K562 (cell line): ENCODE results near the gene RBM20. TPM values are rescaled to one million over a fixed set of nuclear protein-coding genes. Genes with fewer than 3 reads are reported as not detected.
A peak's percentile ranks its signal among the peaks of the same experiment; 100 is the strongest.

Experiments used
- ATF7 ChIP-seq: fragments of 450-650 bp; IDR thresholded peaks from 2 replicates; pipeline ENCODE4 v1.7.1; 2014; ENCODE audit warnings: mild to moderate bottlenecking, moderate library complexity
- FOSL1 ChIP-seq: fragments of 200-800 bp; sonication (Bioruptor generic); conservative IDR thresholded peaks from 2 replicates; pipeline ENCODE4 v1.6.1; 2016; ENCODE audit warnings: missing genetic modification characterization, missing compliant biosample characterization
- FOXJ2 ChIP-seq: fragments of 200-800 bp; sonication (Bioruptor generic); IDR thresholded peaks from 2 replicates; pipeline ENCODE4 v1.6.1; 2016; ENCODE audit warnings: missing genetic modification characterization, missing compliant biosample characterization
- LEF1 ChIP-seq: fragments of 450-650 bp; IDR thresholded peaks from 2 replicates; pipeline ENCODE4 v1.6.1; 2016; ENCODE audit warnings: mild to moderate bottlenecking
- NCOR1 ChIP-seq: fragments of 450-650 bp; IDR thresholded peaks from 2 replicates; pipeline ENCODE4 v1.6.1; 2016; ENCODE audit warnings: mild to moderate bottlenecking, moderate library complexity
- ZEB2 ChIP-seq: fragments of 450-650 bp; IDR thresholded peaks from 2 replicates; pipeline ENCODE4 v1.6.1; 2016
- ZNF589 ChIP-seq: fragments of 200-800 bp; sonication (Bioruptor generic); IDR thresholded peaks from 2 replicates; pipeline ENCODE4 v1.6.1; 2016; ENCODE audit warnings: low read depth, missing genetic modification characterization, missing compliant biosample characterization
- ZNF695 ChIP-seq: fragments of 450-650 bp; formaldehyde crosslinking; IDR thresholded peaks from 2 replicates; pipeline ENCODE4 v1.4.0; 2020; ENCODE audit warnings: mild to moderate bottlenecking, moderate library complexity
- polyA plus RNA-seq, 8 experiments: library from polyadenylated mRNA; depleted of rRNA in 4 of 8; stranded (reverse) in 5 of 8; unstranded in 3 of 8; fragments of >200 nt; fragmentation: Nextera tagmentation in 2 of 8; fragmentation: Illumina TruSeq in 1 of 8; extraction: Ambion mirVana in 2 of 8; extraction: Trizol in 1 of 8; gene quantifications; 2 replicates each; pipeline versions ENCODE4 v1.2.1 to v1.2.3, GENCODE V29; 2011 to 2014; ENCODE audit warnings: inconsistent platforms in 1 of 8, missing spikeins in 1 of 8
- total RNA-seq, 7 experiments: library from RNA; depleted of rRNA in 6 of 7; stranded (reverse); fragments of >200 nt in 6 of 7; fragmentation: Illumina TruSeq in 2 of 7; extraction: Trizol in 2 of 7; gene quantifications; 2 replicates each; pipeline versions ENCODE4 v1.2.1 to v1.2.3, GENCODE V29; 2011 to 2021; ENCODE audit warnings: low replicate concordance in 1 of 7
- TF ChIP-seq, protein P1 (sequence below): fragments of 250-450 bp; sonication (Bioruptor Pico); IDR thresholded peaks from 2 replicates; pipeline ENCODE4 v1.8.0; 2021; ENCODE audit warnings: moderate library complexity, mild to moderate bottlenecking, inconsistent platforms
- TF ChIP-seq, protein P2 (sequence below): fragments of 450-650 bp; IDR thresholded peaks from 2 replicates; pipeline ENCODE4 v1.6.1; 2018; ENCODE audit not compliant: partially characterized antibody
- TF ChIP-seq, protein P3 (sequence below), 2 experiments: fragments of 450-650 bp; IDR thresholded peaks; 2 replicates each; pipeline ENCODE4 v1.6.1; 2018; ENCODE audit warnings: mild to moderate bottlenecking in 2 of 2, low read depth in 1 of 2; ENCODE audit not compliant: partially characterized antibody in 2 of 2
- TF ChIP-seq, protein P4 (sequence below): fragments of 250-450 bp; sonication (Bioruptor Pico); IDR thresholded peaks from 2 replicates; pipeline ENCODE4 v1.8.0; 2021; ENCODE audit warnings: mild to moderate bottlenecking, moderate library complexity

Gene RBM20
- total and polyA plus RNA-seq, 9 of the 15 experiments (the other 6 are each of a cell fraction or from before 2014, with no cell fraction given): 0.63 to 5.7 (median 3.2) TPM

DNA sequence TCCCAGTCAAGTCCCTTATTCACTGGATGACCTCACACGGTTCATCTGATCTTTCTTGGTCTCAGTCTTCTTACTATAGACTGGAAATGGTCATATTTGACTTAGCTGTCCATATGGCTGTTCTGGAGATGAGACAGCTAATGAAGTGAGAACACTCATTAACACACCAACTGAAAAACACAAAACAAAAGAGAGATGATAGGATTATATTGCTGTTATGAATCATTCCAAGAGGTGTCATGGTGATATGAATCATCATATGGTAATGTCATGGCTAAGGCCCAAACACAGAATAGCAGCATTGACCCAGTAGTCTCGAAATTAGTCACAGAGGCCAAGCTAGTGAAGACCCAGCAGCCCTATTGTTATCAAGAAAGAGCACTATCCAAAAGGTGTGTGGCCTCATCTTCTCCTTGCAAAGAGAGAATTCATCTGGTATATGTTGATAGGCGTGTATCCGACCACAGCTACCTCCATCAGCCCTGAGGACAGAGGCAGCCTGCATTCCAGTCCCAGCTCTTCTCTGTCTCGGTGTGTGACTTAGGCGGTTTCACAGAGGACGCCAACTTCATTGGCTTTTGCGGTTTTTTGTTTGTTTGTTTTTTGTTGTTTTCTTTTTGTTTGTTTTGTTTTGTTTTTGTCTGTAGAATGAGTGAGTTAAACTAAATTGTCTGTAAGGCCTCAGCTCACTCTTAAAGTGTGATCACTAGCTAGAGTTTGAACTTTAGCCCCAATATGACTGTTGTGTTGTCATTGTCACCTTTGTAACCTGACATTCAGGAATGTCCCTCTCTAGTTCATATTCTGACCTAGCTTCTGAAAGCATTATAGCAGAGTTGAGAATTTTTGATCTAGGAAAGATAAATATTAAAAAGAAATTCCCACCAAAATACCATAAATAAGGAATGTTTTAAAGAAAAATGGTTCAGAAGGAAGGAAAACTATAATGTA, 130.2 kb downstream of the RBM20 start (continued):
- TF ChIP-seq, protein P1, sequence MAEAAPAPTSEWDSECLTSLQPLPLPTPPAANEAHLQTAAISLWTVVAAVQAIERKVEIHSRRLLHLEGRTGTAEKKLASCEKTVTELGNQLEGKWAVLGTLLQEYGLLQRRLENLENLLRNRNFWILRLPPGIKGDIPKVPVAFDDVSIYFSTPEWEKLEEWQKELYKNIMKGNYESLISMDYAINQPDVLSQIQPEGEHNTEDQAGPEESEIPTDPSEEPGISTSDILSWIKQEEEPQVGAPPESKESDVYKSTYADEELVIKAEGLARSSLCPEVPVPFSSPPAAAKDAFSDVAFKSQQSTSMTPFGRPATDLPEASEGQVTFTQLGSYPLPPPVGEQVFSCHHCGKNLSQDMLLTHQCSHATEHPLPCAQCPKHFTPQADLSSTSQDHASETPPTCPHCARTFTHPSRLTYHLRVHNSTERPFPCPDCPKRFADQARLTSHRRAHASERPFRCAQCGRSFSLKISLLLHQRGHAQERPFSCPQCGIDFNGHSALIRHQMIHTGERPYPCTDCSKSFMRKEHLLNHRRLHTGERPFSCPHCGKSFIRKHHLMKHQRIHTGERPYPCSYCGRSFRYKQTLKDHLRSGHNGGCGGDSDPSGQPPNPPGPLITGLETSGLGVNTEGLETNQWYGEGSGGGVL (CRISPR knock-in tag): no peak
- TF ChIP-seq, protein P2, sequence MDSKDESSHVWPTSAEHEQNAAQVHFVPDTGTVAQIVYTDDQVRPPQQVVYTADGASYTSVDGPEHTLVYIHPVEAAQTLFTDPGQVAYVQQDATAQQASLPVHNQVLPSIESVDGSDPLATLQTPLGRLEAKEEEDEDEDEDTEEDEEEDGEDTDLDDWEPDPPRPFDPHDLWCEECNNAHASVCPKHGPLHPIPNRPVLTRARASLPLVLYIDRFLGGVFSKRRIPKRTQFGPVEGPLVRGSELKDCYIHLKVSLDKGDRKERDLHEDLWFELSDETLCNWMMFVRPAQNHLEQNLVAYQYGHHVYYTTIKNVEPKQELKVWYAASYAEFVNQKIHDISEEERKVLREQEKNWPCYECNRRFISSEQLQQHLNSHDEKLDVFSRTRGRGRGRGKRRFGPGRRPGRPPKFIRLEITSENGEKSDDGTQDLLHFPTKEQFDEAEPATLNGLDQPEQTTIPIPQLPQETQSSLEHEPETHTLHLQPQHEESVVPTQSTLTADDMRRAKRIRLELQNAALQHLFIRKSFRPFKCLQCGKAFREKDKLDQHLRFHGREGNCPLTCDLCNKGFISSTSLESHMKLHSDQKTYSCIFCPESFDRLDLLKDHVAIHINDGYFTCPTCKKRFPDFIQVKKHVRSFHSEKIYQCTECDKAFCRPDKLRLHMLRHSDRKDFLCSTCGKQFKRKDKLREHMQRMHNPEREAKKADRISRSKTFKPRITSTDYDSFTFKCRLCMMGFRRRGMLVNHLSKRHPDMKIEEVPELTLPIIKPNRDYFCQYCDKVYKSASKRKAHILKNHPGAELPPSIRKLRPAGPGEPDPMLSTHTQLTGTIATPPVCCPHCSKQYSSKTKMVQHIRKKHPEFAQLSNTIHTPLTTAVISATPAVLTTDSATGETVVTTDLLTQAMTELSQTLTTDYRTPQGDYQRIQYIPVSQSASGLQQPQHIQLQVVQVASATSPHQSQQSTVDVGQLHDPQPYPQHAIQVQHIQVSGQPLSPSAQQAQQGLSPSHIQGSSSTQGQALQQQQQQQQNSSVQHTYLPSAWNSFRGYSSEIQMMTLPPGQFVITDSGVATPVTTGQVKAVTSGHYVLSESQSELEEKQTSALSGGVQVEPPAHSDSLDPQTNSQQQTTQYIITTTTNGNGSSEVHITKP: no peak
- TF ChIP-seq ATF7 (peak; percentile 61; the same call in 1 of the 2 replicates), ZEB2 (peak; percentile 96), ZNF589 (CRISPR knock-in tag) (peak; percentile 41; the same call in 1 of the 2 replicates), LEF1 (0 out of 2 replicates have a peak, but pooled peaks have one; percentile 22), FOXJ2 (tag) (peak; percentile 44; the same call in 1 of the 2 replicates), ZNF695 (CRISPR knock-in tag) (no peak), NCOR1 (peak; percentile 86), FOSL1 (tag) (peak; percentile 98)
- TF ChIP-seq, protein P3, sequence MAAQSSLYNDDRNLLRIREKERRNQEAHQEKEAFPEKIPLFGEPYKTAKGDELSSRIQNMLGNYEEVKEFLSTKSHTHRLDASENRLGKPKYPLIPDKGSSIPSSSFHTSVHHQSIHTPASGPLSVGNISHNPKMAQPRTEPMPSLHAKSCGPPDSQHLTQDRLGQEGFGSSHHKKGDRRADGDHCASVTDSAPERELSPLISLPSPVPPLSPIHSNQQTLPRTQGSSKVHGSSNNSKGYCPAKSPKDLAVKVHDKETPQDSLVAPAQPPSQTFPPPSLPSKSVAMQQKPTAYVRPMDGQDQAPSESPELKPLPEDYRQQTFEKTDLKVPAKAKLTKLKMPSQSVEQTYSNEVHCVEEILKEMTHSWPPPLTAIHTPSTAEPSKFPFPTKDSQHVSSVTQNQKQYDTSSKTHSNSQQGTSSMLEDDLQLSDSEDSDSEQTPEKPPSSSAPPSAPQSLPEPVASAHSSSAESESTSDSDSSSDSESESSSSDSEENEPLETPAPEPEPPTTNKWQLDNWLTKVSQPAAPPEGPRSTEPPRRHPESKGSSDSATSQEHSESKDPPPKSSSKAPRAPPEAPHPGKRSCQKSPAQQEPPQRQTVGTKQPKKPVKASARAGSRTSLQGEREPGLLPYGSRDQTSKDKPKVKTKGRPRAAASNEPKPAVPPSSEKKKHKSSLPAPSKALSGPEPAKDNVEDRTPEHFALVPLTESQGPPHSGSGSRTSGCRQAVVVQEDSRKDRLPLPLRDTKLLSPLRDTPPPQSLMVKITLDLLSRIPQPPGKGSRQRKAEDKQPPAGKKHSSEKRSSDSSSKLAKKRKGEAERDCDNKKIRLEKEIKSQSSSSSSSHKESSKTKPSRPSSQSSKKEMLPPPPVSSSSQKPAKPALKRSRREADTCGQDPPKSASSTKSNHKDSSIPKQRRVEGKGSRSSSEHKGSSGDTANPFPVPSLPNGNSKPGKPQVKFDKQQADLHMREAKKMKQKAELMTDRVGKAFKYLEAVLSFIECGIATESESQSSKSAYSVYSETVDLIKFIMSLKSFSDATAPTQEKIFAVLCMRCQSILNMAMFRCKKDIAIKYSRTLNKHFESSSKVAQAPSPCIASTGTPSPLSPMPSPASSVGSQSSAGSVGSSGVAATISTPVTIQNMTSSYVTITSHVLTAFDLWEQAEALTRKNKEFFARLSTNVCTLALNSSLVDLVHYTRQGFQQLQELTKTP (IDR thresholded peaks at IDR 0.05; ENCODE audit: low read depth in 1 of 2, partially characterized antibody in 2 of 2): no peak
- TF ChIP-seq, protein P4, sequence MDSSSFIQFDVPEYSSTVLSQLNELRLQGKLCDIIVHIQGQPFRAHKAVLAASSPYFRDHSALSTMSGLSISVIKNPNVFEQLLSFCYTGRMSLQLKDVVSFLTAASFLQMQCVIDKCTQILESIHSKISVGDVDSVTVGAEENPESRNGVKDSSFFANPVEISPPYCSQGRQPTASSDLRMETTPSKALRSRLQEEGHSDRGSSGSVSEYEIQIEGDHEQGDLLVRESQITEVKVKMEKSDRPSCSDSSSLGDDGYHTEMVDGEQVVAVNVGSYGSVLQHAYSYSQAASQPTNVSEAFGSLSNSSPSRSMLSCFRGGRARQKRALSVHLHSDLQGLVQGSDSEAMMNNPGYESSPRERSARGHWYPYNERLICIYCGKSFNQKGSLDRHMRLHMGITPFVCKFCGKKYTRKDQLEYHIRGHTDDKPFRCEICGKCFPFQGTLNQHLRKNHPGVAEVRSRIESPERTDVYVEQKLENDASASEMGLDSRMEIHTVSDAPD (CRISPR knock-in tag): no peak
- TF ChIP-seq, all 486 proteins: peak for 89
